GM12892 (cell line): ENCODE results near the gene TSFM.

ENCODE experiments used
- POLR2A ChIP-seq: IDR thresholded peaks from 2 replicates; pipeline ENCODE4 v1.6.1; 2011; ENCODE audit warnings: low read depth, low read length, control low read depth
- POLR2AphosphoS5 ChIP-seq: IDR thresholded peaks from 2 replicates; pipeline ENCODE4 v1.6.1; 2011; ENCODE audit warnings: low read depth, low read length, control low read depth
- TAF1 ChIP-seq: IDR thresholded peaks from 2 replicates; pipeline ENCODE4 v1.6.1; 2011; ENCODE audit warnings: low read depth, mild to moderate bottlenecking, control low read depth, low read length, borderline replicate concordance

GRCh38 chr12:57766464-57767304 is 15.9 kb upstream of the TSFM start, which contains the start of gene CYP27B1:
- no peak for TF ChIP-seq POLR2A
- TF ChIP-seq POLR2AphosphoS5, result no peak
- TF ChIP-seq TAF1, result no peak
